GM19397 (cell line): ENCODE data around the gene GET4.

Source experiments
- ATAC-seq: cut with Tn5 transposase; IDR thresholded peaks from one replicate; pipeline ENCODE4 v1.9.1; 2021; ENCODE audit warnings: mild to moderate bottlenecking, moderate library complexity; ENCODE audit not compliant: unreplicated experiment

The GET4 gene

GRCh38 chr7:945147-945555, 68.8 kb downstream of the GET4 start:
- ATAC-seq: no peak

DNA sequence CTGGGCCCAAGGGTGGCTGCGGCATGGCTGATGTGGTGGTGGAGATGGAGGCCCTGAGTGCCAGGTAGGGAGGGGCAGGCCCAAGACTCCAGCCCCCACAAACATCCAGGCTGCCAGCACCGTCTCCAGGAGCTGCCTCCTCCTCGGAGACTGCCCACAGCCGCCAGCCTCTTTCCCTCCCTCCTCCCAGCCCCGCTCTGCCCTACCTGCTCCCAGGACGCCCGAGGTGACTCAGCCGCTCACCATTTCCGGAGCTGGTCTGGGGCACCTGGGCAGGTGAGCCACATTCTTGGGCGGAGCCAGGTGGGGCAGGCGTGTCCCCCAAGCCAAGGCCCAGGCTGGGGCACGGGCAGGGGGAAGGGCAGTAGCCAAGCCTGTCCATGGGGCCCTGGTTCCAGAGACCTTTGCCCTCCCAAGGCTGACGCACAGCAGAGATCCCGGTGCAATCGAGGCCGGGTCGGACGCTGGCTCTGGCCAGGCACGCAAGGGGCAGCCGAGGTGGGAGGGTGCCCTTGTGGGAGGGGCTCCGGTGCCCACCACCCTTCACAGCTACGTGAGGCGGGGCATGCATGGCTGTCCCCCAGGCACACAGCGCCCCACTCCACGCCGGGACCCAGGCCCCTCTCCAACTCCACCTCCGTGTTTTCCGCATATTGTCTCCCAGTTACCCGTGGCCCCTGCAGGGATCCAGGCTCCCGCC, 69.4 kb downstream of the GET4 start:
- ATAC-seq: no peak
